Cardiac fibroblast (primary cell): ENCODE results near the gene ROPN1L.

Experiments
- DNase-seq, 2 donors: peaks; one replicate each; pipeline versions ENCODE4 v3.0.0 to v3.0.0-alpha.2; 2010; ENCODE audit warnings: low read depth in 2 of 2
- H3K4me3 ChIP-seq, 2 donors: replicated peaks in 1 of 2; 1 replicate in 1 of 2; 2 replicates in 1 of 2; pipeline ENCODE4 v1.5.1; 2011; ENCODE audit warnings: low read depth in 2 of 2, low read length in 2 of 2, mild to moderate bottlenecking in 2 of 2, moderate library complexity in 1 of 2
- CTCF ChIP-seq: IDR thresholded peaks from one replicate; pipeline ENCODE4 v1.5.1; 2011; ENCODE audit warnings: low read depth, mild to moderate bottlenecking, low read length, inconsistent platforms

ROPN1L gene

DNA sequence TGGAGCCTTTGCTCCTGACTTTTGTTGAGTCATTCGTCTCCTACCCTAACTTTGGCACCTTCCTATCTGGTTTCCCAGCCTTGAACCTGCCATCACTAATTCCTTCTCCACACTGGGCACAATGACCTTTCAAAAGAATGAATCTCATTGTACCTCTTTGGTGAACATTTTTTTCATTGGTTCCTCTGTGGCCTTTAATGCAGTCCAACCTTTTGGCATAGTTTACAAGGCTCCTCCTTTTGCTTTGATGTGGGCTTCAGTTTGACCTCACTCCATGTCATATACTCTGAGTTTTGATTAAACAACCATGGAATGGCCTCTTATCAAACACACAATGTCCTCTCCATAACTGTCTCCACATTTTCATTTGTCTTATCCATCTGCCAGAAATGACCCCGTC lies 14.5 kb upstream of the ROPN1L start:
- TF ChIP-seq CTCF = no peak
- DNase-seq = no peak
- H3K4me3 ChIP-seq = no peak overlapping the region

GRCh38 chr5:10427978-10428377 lies 13.7 kb upstream of the ROPN1L start:
- TF ChIP-seq CTCF = no peak
- no peak for DNase-seq
- H3K4me3 ChIP-seq = no peak overlapping the region

GRCh38 chr5:10431415-10431814 lies 10.3 kb upstream of the ROPN1L start:
- DNase-seq = no peak
- no peak for TF ChIP-seq CTCF
- no peak overlapping the region for H3K4me3 ChIP-seq

GRCh38 chr5:10432059-10433008 lies 9.3 kb upstream of the ROPN1L start:
- H3K4me3 ChIP-seq = no peak overlapping the region
- no peak for TF ChIP-seq CTCF
- DNase-seq = no peak

DNA sequence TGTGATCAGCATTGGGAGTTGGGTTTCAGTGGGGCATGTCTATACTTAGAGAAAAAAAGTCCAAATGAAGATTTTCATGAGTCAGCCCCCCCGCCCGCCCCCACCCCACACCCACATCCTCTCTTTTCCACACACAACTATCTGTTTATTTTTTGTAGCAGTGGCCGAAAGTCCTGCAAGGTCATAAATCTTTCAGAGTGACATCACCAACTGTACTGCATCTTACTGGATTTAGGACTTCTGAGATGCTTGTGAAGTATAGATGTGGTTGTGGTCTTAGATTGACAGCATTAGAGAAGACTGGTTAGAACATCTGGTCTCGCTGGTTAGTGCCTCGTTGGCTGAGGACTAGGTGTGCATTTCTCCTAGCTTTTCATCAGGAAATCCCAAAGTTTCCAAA lies 7.3 kb upstream of the ROPN1L start:
- DNase-seq = no peak
- H3K4me3 ChIP-seq = no peak overlapping the region
- no peak for TF ChIP-seq CTCF

DNA sequence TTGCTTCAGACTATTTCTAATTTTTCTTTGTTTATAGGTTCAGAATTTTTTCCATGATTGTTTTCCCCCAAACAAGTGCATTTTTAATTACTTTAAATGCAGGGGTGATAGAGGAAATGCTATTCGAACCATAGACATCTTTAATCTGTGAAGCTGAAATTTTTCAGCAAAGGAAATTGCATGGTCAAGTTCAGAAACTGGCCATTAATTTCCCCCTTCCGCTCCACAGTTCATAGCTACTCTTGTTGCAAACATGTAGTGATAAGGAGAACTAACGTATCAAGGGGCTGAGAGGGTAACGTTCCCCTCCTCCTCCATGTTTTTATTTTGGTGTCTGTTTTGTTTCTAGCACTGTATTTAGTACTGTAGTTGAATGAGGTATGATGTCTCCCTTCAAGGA lies 3.4 kb upstream of the ROPN1L start:
- no peak overlapping the region for H3K4me3 ChIP-seq
- TF ChIP-seq CTCF = no peak
- DNase-seq = no peak
